Panc1 (cell line): ENCODE data around the gene TRAF7. TPM values are rescaled to one million over a fixed set of nuclear protein-coding genes. Genes with fewer than 3 reads are reported as not detected.
"Not testable (repeated sequence)": the region's sequence is repeated elsewhere in the genome, so short reads cannot be mapped to it uniquely, and the experiment has no call there.

Experiments
- ATAC-seq: fragments of 200-7000 bp; cut with Tn5 transposase; 2 replicates; pipeline ENCODE4 v1.9.1; 2020; ENCODE audit warnings: mild to moderate bottlenecking, moderate library complexity
- BruUV-seq: library from RNA; stranded (reverse); fragments of 400-500 nt; replicated peaks from 2 replicates; lab custom pipeline; 2021; lab: Mats Ljungman, UMichigan
- CTCF ChIA-PET: fragments of 300-600 bp; sonication (Branson Sonifier 250); formaldehyde crosslinking; loops from one replicate; lab custom pipeline; 2022; ENCODE audit warnings: antibody characterized with exemption; lab: Charles Lee
- POLR2A ChIA-PET: fragments of 300-600 bp; sonication (Branson Sonifier 250); formaldehyde crosslinking; loops from one replicate; lab custom pipeline; 2022; ENCODE audit warnings: antibody characterized with exemption; lab: Charles Lee
- DNase-seq: peaks from one replicate; pipeline ENCODE4 v3.0.0-alpha.2; 2010; ENCODE audit warnings: low read depth, low spot score
- H3K27ac ChIP-seq: 2 replicates; pipeline ENCODE4 v1.5.1; 2011; ENCODE audit warnings: mild to moderate bottlenecking, low read length, inconsistent platforms
- H3K27me3 ChIP-seq: fragments of 200-500 bp; sonication (Bioruptor generic); 2 replicates; pipeline ENCODE4 v1.6.0; 2014; ENCODE audit warnings: low read length, inconsistent platforms; ENCODE audit not compliant: control insufficient read depth, insufficient read depth
- H3K36me3 ChIP-seq: fragments of 200-500 bp; sonication (Bioruptor generic); 2 replicates; pipeline ENCODE4 v1.5.1; 2014; ENCODE audit warnings: inconsistent platforms, mild to moderate bottlenecking, low read length, moderate library complexity; ENCODE audit not compliant: control insufficient read depth, insufficient read depth
- H3K4me1 ChIP-seq: 2 replicates; pipeline ENCODE4 v1.5.1; 2011; ENCODE audit warnings: inconsistent platforms, mild to moderate bottlenecking, low read length, moderate library complexity; ENCODE audit not compliant: control insufficient read depth, insufficient read depth
- H3K4me3 ChIP-seq, 2 experiments: 2 replicates each; pipeline ENCODE4 v1.5.1; 2011 to 2012; ENCODE audit warnings: low read depth in 2 of 2, low read length in 2 of 2, mild to moderate bottlenecking in 2 of 2, inconsistent platforms in 1 of 2, moderate library complexity in 1 of 2
- H3K9me3 ChIP-seq: fragments of 200-500 bp; sonication (Bioruptor generic); 2 replicates; pipeline ENCODE4 v1.5.1; 2014; ENCODE audit warnings: low read depth, mild to moderate bottlenecking, inconsistent platforms, low read length, moderate library complexity; ENCODE audit not compliant: control insufficient read depth, insufficient read depth
- CTCF ChIP-seq: fragments of 450-650 bp; IDR thresholded peaks from 2 replicates; pipeline ENCODE4 v1.5.1; 2017; ENCODE audit warnings: mild to moderate bottlenecking
- POLR2AphosphoS5 ChIP-seq: IDR thresholded peaks from 2 replicates; pipeline ENCODE4 v1.6.1; 2012; ENCODE audit warnings: mild to moderate bottlenecking, low read depth, low read length, moderate library complexity
- REST ChIP-seq, 2 experiments: IDR thresholded peaks; 2 replicates each; pipeline ENCODE4 v1.6.1; 2011 to 2012; ENCODE audit warnings: low read depth in 2 of 2, control low read depth in 1 of 2, low read length in 1 of 2, mild to moderate bottlenecking in 1 of 2, moderate library complexity in 1 of 2; ENCODE audit not compliant: insufficient read depth in 1 of 2
- SIN3A ChIP-seq: IDR thresholded peaks from 2 replicates; pipeline ENCODE4 v1.6.1; 2012; ENCODE audit warnings: low read depth, mild to moderate bottlenecking, low read length, moderate library complexity, borderline replicate concordance; ENCODE audit not compliant: insufficient read depth
- TCF7L2 ChIP-seq: IDR thresholded peaks from 2 replicates; pipeline ENCODE4 v1.6.1; 2011; ENCODE audit warnings: mild to moderate bottlenecking, low read depth, low read length, inconsistent platforms
- in situ Hi-C: cut with HindIII; loops from 2 replicates; pipeline ENCODE4 v1.10.0; 2016; ENCODE audit warnings: low sequenced_read_pairs, low pct_unique_long_range_greater_than_20kb
- intact Hi-C: fragments of 100-400 bp; cut with micrococcal nuclease; formaldehyde crosslinking; loops from one replicate; pipeline ENCODE4 v1.10.0; 2022; ENCODE audit not compliant: unreplicated experiment
- total RNA-seq: library from RNA; stranded (reverse); gene quantifications from one replicate; pipeline ENCODE4 v1.2.1, GENCODE V29; 2021; ENCODE audit not compliant: unreplicated experiment

TRAF7 gene
- total RNA-seq, 1 experiment from 2014 or later: 108 TPM

- BruUV-seq, H3K4me3 ChIP-seq, H3K27me3 ChIP-seq, CTCF ChIA-PET, POLR2A ChIA-PET, H3K27ac ChIP-seq, intact Hi-C loops, H3K9me3 ChIP-seq, ATAC-seq, H3K36me3 ChIP-seq, in situ Hi-C loops, DNase-seq, H3K4me1 ChIP-seq: not testable (repeated sequence)
Observed at GRCh38 chr16:2114885-2115590, 40.5 kb upstream of the TRAF7 start.

GRCh38 chr16:2115591-2115973 is 40.0 kb upstream of the TRAF7 start:
- ChIA-PET CTCF (no interaction called here), POLR2A (no interaction called here)
- in situ Hi-C loops: no loop called here
- no TSS peak for BruUV-seq
- H3K27ac ChIP-seq: no peak overlapping the region
- H3K36me3 ChIP-seq: no peaks in the 10 kb centered on the region
- TF ChIP-seq SIN3A (no peak), CTCF (no peak), REST (IDR thresholded peaks at IDR 0.05; ENCODE audit: insufficient read depth in 1 of 2, low read depth in 2 of 2, low read length in 1 of 2) (no peak), POLR2AphosphoS5 (no peak), TCF7L2 (no peak)
- no peaks in the 10 kb centered on the region for H3K27me3 ChIP-seq
- DNase-seq (no peak), ATAC-seq (no peak)
- no peaks in the 10 kb centered on the region for H3K9me3 ChIP-seq
- intact Hi-C loops: no loop called here
- H3K4me3 ChIP-seq: no peak overlapping the region
- peaks cover under 1% of the 10 kb centered on the region; the same call in 1 of the 2 replicates for H3K4me1 ChIP-seq

- H3K9me3 ChIP-seq, H3K36me3 ChIP-seq, intact Hi-C loops, in situ Hi-C loops, DNase-seq, H3K4me3 ChIP-seq, H3K4me1 ChIP-seq, ATAC-seq, BruUV-seq, POLR2A ChIA-PET, CTCF ChIA-PET, H3K27me3 ChIP-seq, H3K27ac ChIP-seq: not testable (repeated sequence)
Observed at GRCh38 chr16:2116428-2116827, 39.2 kb upstream of the TRAF7 start.

- CTCF ChIA-PET, BruUV-seq, ATAC-seq: not testable (repeated sequence)
Observed at GRCh38 chr16:2117341-2117740, 38.2 kb upstream of the TRAF7 start.

GRCh38 chr16:2117960-2118722 is 37.4 kb upstream of the TRAF7 start:
- DNase-seq, POLR2A ChIA-PET, intact Hi-C loops, H3K27me3 ChIP-seq, H3K27ac ChIP-seq, CTCF ChIA-PET, ATAC-seq, BruUV-seq, in situ Hi-C loops, H3K9me3 ChIP-seq, H3K36me3 ChIP-seq, H3K4me3 ChIP-seq: not testable (repeated sequence)
- H3K4me1 ChIP-seq: peaks cover 15% of the 10 kb centered on the region

More at GRCh38 chr16:2117341-2117740, 38.2 kb upstream of the TRAF7 start:
- H3K4me3 ChIP-seq, H3K9me3 ChIP-seq, intact Hi-C loops, H3K4me1 ChIP-seq, POLR2A ChIA-PET, DNase-seq, H3K36me3 ChIP-seq, H3K27ac ChIP-seq, H3K27me3 ChIP-seq, in situ Hi-C loops: not testable (repeated sequence)
